ENCODE data around the gene SPIC.
"Not testable (repeated sequence)": the region's sequence is repeated elsewhere in the genome, so short reads cannot be mapped to it uniquely, and the experiment has no call there.

Gene SPIC

GRCh38 chr12:101474711-101475386, at the start of gene SPIC:
Gene SPIC (plus strand): TSS chr12:101475336. CDS start chr12:101476905, 1,569 bp downstream.
- no peak for DNase-seq

GRCh38 chr12:101430456-101430855, 44.7 kb upstream of the SPIC start:
- DNase-seq = no peak

- DNase-seq = no peak
Measured at GRCh38 chr12:101436136-101436535, 39.0 kb upstream of the SPIC start.

GRCh38 chr12:101439236-101439635, 35.9 kb upstream of the SPIC start:
- no peak for DNase-seq

- DNase-seq = no peak
Measured at GRCh38 chr12:101441461-101442224, 33.5 kb upstream of the SPIC start.

- no peak for DNase-seq
Measured at GRCh38 chr12:101455685-101456084, 19.5 kb upstream of the SPIC start.

GRCh38 chr12:101459642-101460346, 15.3 kb upstream of the SPIC start:
- no peak for DNase-seq

GRCh38 chr12:101468948-101469347, 6.2 kb upstream of the SPIC start:
- DNase-seq = no peak

- no peak for DNase-seq
Measured at GRCh38 chr12:101470939-101471338, 4.2 kb upstream of the SPIC start.

GRCh38 chr12:101471878-101472277, 3.3 kb upstream of the SPIC start:
- not testable (repeated sequence) for DNase-seq

GRCh38 chr12:101474248-101474647, 888 bp upstream of the SPIC start:
- DNase-seq = no peak

GRCh38 chr12:101475751-101476305, 692 bp downstream of the SPIC start:
- DNase-seq = no peak

- no peak for DNase-seq
Measured at GRCh38 chr12:101480849-101481248, 5.7 kb downstream of the SPIC start.

- peak; percentile 26 for DNase-seq
Measured at GRCh38 chr12:101485021-101485420, 9.9 kb downstream of the SPIC start.

GRCh38 chr12:101488469-101488868, 13.3 kb downstream of the SPIC start:
- no peak for DNase-seq

- no peak for DNase-seq
Measured at GRCh38 chr12:101490286-101490920, 15.3 kb downstream of the SPIC start.

GRCh38 chr12:101491329-101491728, 16.2 kb downstream of the SPIC start:
- DNase-seq = no peak

- DNase-seq = no peak
Measured at GRCh38 chr12:101493556-101493955, 18.4 kb downstream of the SPIC start.

- DNase-seq = no peak
Measured at GRCh38 chr12:101498252-101498651, 23.1 kb downstream of the SPIC start.

GRCh38 chr12:101501410-101501995, 26.4 kb downstream of the SPIC start:
- no peak for DNase-seq

GRCh38 chr12:101521136-101521535, 46.0 kb downstream of the SPIC start:
- DNase-seq = no peak

GRCh38 chr12:101527682-101528081, 52.5 kb downstream of the SPIC start:
- DNase-seq = no peak
